Stimulated activated CD8-positive, alpha-beta memory T cell treated with anti-CD3 and anti-CD28 coated beads, Interleukin-7, amount 100 ng/mL, for 4 hours (primary cell): Measurements from ENCODE around the gene LPIN1.

Experiments used
- DNase-seq, 2 donors: peaks; one replicate each; pipeline ENCODE4 v3.0.0-alpha.2; 2020; ENCODE audit warnings: low read depth in 2 of 2

Gene LPIN1

DNA sequence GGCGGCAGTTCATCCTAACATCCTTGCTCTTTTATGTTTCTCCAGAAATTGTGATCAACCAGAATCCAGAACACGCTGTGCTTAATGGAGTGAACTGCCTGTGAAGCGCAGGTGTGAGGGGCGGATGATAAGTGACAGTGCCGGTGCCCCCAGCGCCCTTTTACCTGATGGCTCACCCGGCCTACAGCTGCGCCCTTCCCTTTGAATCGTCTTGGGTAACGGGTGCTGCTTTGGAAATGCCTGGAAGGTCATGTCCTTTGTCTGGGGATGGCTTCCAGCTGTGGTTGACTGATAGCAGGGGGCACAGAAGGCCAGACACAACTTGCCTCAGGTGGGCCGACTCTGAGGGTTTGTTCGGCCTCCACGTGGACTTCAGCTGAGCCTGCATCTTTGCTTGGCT, 119.4 kb downstream of the LPIN1 start:
- DNase-seq: no peak

DNA sequence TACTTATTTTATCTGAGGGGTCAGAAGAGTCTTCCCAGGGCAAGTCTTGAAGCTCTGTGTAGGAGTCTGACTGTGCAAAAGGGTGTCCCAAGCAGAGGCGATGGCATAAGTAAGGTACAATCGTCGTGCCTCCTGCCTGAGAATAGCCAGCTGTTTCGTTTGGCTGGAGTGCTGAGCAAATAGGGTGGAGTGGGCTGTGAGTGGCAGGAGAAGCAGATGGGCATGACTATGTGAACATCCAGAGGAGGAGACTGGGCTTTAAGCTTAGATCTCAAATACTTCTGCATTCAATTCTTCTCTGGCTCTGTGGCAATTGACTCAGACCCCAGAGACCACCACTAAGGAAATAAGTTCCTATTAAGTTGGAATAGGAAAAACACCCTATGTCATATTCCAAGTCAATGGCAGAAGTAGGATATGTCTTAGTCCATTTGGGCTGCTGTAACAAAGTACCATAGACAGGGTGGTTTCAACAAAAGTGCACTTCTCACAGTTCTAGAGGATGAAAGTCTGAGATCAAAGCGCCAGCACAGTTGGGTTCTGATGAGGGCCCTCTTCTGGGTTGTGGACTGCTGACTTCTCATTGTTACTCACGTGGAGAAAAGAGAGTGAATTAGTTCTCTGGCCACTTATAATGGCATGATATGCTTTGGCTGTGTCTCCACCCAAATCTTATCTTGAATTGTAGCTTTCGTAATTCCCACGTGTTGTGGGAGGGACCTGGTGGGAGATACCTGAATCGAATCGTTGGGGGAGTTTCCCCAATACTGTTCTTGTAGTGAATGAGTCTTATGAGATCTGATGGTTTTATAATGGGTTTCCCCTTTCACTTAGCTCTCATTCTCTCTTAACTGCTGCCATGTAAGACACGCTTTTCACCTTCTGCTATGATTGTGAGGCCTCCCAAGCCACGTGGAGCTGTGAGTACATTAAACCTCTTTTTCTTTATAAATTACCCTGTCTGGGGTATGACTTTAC, 120.2 kb downstream of the LPIN1 start:
- no peak for DNase-seq

DNA sequence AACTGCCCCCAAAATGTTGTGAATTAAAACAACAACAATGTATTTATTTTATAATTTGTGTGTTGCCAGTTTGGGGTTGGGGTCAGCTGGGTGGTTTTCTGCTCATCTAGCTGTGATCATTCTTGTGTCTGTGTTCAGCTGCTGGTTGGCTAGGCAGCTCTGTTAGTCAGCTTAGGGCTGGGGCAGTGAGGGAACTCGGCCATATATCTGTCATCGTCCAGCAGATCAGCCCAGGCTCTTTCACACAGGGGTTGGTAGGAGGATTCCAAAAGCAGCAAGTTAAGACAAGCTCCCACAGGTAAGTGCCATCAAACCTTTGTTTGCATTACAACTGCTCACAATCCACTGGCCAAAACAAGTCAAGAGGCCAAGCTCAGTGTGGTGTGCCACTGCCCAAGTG, 121.5 kb downstream of the LPIN1 start:
- no peak for DNase-seq

DNA sequence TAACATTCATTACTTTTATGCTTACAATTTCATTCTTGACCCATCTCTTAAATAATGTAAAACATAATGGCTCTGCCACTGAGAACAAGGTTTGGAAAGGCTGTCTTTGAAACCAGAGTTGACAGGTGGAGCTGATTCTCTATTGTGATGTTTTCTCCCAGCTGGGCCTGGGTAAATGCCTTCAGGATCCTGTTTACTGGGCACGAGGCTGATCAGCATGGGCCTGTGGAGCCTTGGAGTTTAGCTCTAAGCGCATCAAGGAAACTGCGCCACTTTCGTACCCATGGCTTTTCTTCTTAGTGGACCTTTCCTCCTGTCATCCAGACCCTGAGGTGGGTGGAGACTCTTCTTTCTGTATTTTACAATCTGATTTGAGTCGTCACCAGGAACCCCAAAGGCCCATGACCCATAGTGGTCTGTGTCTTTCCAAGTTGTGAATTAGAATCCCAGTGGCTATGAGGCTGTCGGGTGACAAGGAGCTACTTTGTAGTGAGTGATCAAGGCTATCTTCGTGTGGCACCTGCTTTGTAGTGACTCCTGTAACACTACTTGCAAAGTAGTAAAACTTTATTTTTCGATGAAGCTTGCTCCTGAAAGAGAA, 123.1 kb downstream of the LPIN1 start:
- no peak for DNase-seq

DNA sequence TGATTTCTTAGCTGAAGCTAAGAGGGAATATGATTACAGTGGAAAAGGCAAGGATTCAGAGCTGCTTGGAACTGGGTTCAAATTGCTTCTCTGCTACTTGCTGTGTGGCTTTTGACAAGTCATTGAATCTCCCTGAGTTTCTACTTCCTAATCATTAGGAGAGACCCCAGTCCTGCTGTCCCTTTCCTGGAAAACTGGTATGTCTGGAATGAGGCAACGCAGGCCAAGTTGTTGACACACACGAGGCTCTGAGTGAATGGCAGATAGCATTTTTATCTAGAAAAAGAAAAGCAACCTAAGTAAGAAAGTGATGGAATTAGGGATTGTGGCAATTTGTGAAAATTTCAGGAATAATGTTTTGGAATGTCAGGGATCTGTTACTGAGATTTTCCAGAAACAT, 123.6 kb downstream of the LPIN1 start:
- no peak for DNase-seq

DNA sequence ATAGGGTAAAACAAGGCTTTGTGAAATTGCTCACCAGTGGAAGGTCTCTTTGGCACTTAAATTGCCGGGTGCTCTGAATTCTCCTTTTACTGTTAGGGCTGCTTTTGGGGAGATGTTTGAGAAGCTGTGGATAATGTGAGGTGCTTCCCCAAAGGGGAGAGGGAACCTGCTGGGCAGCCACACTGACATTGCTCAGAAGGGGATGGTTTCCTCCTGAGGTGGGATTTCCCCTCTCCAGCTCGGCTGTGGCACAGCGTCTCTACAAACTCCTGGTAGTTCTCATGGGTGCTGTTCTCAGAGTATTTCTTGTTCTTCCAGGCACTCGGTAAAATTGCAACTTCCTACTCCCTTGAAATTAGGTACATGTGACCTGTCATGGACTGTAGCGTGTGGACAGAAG, 124.2 kb downstream of the LPIN1 start:
- DNase-seq: no peak

DNA sequence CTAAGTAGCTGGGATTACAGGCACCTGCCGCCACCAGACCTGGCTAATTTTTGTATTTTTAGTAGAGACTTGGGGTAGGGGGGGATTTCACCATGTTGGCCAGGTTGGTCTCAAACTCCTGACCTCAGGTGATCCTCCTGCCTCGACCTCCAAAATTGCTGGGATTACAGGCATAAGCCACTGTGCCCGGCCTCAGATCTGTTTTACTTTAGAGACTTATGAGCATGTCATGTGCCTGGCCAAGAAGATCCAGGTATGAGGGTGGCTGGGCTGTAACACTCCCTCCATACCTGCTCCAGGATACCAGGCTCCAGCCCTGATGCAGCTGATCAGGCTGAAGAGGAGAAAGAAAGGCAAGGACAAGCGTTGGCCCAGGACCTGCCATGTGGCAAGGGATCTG, 125.0 kb downstream of the LPIN1 start:
- DNase-seq: no peak

DNA sequence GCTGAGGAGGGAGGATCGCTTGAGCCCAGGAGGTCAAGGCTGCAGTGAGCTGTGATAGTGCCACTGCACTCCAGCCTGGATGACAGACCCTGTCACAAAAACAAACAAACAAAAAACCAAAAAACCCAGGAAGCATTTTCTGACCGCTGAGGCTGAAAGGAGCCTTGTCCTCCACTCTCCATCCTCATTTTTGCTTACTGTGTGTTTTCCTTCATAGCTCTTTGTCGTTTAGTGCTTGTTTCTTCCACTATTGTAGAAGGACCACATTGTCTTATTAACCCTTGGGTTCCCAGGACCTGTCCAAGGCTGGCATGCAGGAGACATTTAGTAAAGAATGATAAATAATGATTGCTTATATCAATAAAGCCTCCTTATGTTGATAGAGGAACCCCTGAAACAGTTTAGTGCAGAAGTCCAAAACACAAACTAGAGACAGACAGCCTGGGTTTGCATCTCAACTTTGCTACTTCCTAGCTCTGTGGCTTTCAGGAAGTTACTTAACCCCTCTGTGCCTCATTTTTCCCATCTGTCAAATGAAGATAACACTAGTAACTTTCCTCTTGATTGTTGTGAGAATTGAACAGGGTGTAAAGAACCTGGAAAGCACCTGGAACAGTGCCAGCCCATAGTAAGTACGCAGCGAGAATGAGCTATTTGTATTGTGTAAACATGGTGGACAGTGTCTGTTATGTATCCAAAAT, 126.0 kb downstream of the LPIN1 start:
- no peak for DNase-seq

DNA sequence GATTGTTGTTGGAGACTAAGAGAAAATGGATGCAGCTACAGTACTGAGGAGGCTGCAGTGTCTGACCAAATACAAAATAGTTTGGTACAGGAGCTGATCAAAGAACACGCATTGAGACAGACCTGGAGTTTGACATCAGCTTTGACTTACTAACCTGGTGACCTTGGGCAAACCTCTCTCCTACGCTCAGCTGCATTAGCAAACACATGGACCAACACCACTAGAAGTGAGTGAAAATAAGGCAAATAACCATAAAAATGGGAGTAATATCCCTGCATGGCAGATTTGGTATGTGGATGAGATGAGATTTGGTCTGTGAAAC, 126.5 kb downstream of the LPIN1 start:
- no peak for DNase-seq

DNA sequence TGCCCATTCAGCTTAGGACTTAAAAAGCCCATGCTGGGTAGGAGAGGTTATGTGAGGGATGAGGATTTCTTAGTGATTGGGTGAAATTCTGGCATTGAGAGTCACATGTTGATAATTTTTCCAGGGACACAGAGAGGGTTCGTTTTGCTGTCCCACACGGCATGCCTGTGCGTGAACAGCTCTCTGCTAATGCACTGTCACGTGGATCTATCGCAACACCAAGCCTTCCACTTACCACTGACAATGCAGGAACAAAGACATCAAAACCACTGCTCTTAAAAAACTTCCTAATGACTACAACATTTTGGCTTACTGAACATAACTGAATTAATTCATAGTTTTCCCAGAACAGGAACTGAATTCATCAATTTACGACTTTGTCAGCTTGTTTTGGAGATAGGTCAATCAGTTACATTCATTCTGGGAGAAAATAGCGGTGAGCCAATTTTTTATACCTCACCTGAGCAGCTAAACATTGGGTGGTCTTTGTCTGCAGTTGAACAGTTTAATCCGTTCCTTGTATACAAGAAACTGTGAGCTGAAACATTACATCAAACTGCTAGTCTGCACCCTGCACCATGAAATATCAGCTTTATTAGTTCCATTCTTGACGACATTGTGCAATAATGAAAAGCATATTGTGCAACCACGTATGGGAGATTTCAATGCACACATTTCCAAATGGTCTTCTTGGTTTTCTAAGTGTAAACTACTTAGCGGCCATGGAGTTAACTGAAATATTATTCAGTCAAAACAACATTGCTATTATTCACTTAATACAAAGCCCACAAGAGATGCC, 127.1 kb downstream of the LPIN1 start:
- no peak for DNase-seq

DNA sequence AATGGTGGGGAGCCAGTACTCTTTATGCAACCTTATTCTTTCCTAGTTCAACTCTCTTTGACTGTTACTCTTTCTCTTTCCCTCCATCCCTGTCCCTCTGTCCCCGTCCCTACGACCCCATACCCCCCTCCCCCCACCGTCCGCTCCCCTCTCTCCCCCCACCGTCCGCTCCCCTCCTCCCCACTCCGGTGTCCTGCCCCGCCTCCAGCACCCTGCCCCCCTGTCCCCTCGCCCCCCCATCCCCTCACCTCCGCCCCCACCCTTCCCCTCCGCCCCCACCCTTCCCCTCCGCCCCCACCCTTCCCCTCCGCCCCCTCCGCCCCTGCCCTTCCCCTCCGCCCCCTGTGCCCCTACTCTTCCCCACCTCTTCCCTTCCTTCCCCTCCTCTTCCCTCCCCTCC, 128.4 kb downstream of the LPIN1 start:
- no peak for DNase-seq

DNA sequence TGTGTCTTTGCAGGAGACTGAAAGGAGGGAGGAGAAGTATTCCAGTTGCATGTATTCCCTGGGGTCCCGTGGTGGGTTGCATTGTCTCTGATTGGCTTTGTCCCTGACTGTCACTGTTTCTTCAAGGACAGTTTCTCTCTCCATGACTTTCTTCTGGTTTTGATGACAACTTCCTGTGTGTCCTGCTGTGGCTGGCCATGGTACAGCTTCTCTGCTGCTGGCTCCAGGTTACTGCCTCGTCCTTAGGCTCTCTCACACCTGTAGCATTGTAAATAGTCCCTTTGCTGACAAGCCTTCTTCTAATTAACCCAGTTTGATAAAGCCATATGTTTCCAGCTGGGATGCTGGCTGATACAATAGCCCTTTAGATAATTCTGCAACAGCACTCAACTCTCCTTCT, 129.0 kb downstream of the LPIN1 start:
- DNase-seq: no peak

DNA sequence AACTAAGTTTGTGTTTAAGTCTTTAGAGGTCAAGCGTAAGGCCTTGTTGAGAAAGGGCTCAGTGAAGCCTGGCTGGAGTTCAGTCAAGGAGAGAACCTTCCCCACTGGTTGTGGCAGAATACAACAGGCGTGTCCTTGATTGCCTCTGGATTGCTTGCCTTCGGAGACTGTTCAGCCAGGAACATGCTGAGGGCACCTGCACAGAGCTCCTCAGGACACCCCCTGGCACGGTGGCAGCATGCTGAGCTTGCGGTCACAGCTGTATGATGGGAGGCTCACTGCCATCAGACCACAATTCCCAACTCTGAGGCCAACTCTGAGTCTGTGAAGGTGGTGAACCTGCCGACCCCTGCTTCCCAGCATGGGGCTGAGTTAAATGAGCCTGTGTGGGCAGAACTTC, 130.0 kb downstream of the LPIN1 start:
- DNase-seq: no peak

DNA sequence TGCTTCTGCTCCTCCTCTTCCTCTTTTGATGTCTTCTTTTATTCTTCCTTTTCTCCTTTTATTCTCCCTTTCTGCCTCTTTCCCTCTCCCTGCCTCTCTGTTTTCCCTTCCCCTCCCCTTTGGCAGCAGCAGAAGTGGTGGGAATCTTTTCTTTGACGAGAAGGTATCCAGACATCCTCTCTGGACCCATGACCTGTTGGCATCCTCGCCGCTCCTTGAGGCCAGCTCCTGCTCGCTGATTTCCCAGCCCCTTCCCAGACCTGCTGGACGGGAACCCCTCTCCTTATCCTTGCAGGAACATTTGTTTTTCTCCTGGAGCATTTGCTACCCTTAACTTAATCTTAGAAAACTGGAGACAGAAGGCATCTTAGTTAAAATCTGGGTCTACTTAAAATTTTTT, 130.5 kb downstream of the LPIN1 start:
- no peak for DNase-seq
